Endothelial cell of umbilical vein (primary cell): ENCODE results near the gene TTC33. TPM values are rescaled to one million over a fixed set of nuclear protein-coding genes. Genes with fewer than 3 reads are reported as not detected.

Experiments
- BruUV-seq: library from RNA; stranded (reverse); fragments of 400-500 nt; replicated peaks from 2 replicates; lab custom pipeline; 2021; lab: Mats Ljungman, UMichigan
- CTCF ChIA-PET: fragments of 300-600, 350-600 bp; sonication (Branson Sonifier 250); formaldehyde crosslinking; loops from one replicate; lab custom pipeline; 2021; ENCODE audit warnings: antibody characterized with exemption, inconsistent platforms; lab: Charles Lee
- POLR2A ChIA-PET: fragments of 300-600, 350-600 bp; sonication (Branson Sonifier 250); formaldehyde crosslinking; loops from one replicate; lab custom pipeline; 2021; ENCODE audit warnings: antibody characterized with exemption, inconsistent platforms; lab: Charles Lee
- DNase-seq: peaks from one replicate; pipeline ENCODE4 v3.0.0-alpha.2; 2011; ENCODE audit warnings: low read depth, low spot score
- FAIRE-seq: peaks from 2 replicates; lab custom pipeline; 2011; peaks lifted over from hg19 to GRCh38; lab: Jason Lieb, UNC
- H2AFZ ChIP-seq: 2 replicates; pipeline ENCODE4 v1.6.0; 2012; ENCODE audit warnings: low read depth, low read length, control low read depth, inconsistent platforms
- H3K27ac ChIP-seq: 2 replicates; pipeline ENCODE4 v1.5.1; 2011; ENCODE audit warnings: low read depth, mild to moderate bottlenecking, control low read depth, low read length, moderate library complexity; ENCODE audit not compliant: insufficient read depth
- H3K27me3 ChIP-seq, 2 experiments: 2 replicates each; pipeline versions ENCODE4 v1.6.0 to v1.6.1; 2011; ENCODE audit warnings: low read length in 2 of 2, mixed read lengths in 1 of 2; ENCODE audit not compliant: control insufficient read depth in 2 of 2, insufficient read depth in 2 of 2
- H3K36me3 ChIP-seq, 2 experiments: 2 replicates in 1 of 2; 3 replicates in 1 of 2; pipeline ENCODE4 v1.5.1; 2011; ENCODE audit warnings: low read length in 2 of 2, mild to moderate bottlenecking in 1 of 2, moderate library complexity in 1 of 2; ENCODE audit not compliant: control insufficient read depth in 2 of 2, insufficient read depth in 2 of 2; ENCODE audit errors: extremely low read depth in 1 of 2
- H3K4me1 ChIP-seq: 3 replicates; pipeline ENCODE4 v1.5.1; 2011; ENCODE audit warnings: mild to moderate bottlenecking, low read length; ENCODE audit not compliant: control insufficient read depth, insufficient read depth; ENCODE audit errors: extremely low read depth
- H3K4me2 ChIP-seq: 2 replicates; pipeline ENCODE4 v1.6.1; 2011; ENCODE audit warnings: low read length, control low read depth, mixed read lengths; ENCODE audit not compliant: insufficient read depth
- H3K4me3 ChIP-seq, 3 experiments: fragments of 200-600 bp in 1 of 3; sonication (generic), shearing (Covaris generic) in 1 of 3; replicated peaks in 1 of 3; 2 replicates each; pipeline ENCODE4 v1.5.1; 2011 to 2016; ENCODE audit warnings: control low read depth in 3 of 3, low read length in 3 of 3, mild to moderate bottlenecking in 2 of 3, inconsistent platforms in 1 of 3, low read depth in 1 of 3, moderate library complexity in 1 of 3; ENCODE audit not compliant: insufficient read depth in 1 of 3
- H3K79me2 ChIP-seq: 2 replicates; pipeline ENCODE4 v1.6.0; 2012; ENCODE audit warnings: low read length, inconsistent platforms; ENCODE audit not compliant: control insufficient read depth, insufficient read depth
- H3K9ac ChIP-seq: replicated peaks from 2 replicates; pipeline ENCODE3; 2011; ENCODE audit warnings: low read length, control low read depth; ENCODE audit not compliant: insufficient read depth; ENCODE audit errors: extremely low read depth
- H3K9me1 ChIP-seq: replicated peaks from 3 replicates; pipeline ENCODE4 v1.6.0; 2011; ENCODE audit warnings: mild to moderate bottlenecking, low read length; ENCODE audit not compliant: control insufficient read depth, insufficient read depth; ENCODE audit errors: extremely low read depth
- H3K9me3 ChIP-seq: replicated peaks from 2 replicates; pipeline ENCODE4 v1.5.1; 2012; ENCODE audit warnings: low read length, inconsistent platforms; ENCODE audit not compliant: control insufficient read depth, insufficient read depth
- H4K20me1 ChIP-seq: replicated peaks from 2 replicates; pipeline ENCODE3; 2011; ENCODE audit warnings: mild to moderate bottlenecking, low read length; ENCODE audit not compliant: control insufficient read depth, insufficient read depth; ENCODE audit errors: extremely low read depth
- EZH2 ChIP-seq: IDR thresholded peaks from 2 replicates; pipeline ENCODE4 v1.6.1; 2012; ENCODE audit warnings: borderline replicate concordance, low read depth, mild to moderate bottlenecking, moderate library complexity, low read length, inconsistent platforms; ENCODE audit not compliant: severe bottlenecking
- FOS ChIP-seq: IDR thresholded peaks from 2 replicates; pipeline ENCODE4 v1.6.1; 2011; ENCODE audit warnings: mild to moderate bottlenecking, low read length, moderate library complexity, borderline replicate concordance; ENCODE audit not compliant: insufficient read depth
- GATA2 ChIP-seq: IDR thresholded peaks from 2 replicates; pipeline ENCODE4 v1.7.0; 2011; ENCODE audit warnings: low read depth, mild to moderate bottlenecking, moderate library complexity, mixed read lengths, low read length; ENCODE audit not compliant: insufficient read length, insufficient read depth
- JUN ChIP-seq: IDR thresholded peaks from 2 replicates; pipeline ENCODE4 v1.6.1; 2011; ENCODE audit warnings: borderline replicate concordance, low read depth; ENCODE audit not compliant: insufficient read length, insufficient read depth
- MYC ChIP-seq: IDR thresholded peaks from one replicate; pipeline ENCODE4 v1.6.1; 2011; ENCODE audit warnings: mild to moderate bottlenecking, low read depth, low read length
- POLR2A ChIP-seq: IDR thresholded peaks from 2 replicates; pipeline ENCODE4 v1.6.1; 2012; ENCODE audit warnings: low read depth, mild to moderate bottlenecking, control low read depth, low read length
- POLR2AphosphoS5 ChIP-seq: IDR thresholded peaks from 2 replicates; pipeline ENCODE4 v1.6.1; 2012; ENCODE audit warnings: low read depth, mild to moderate bottlenecking, control low read depth, low read length, moderate library complexity; ENCODE audit not compliant: insufficient read depth
- dilution Hi-C: fragments of 300-500 bp; cut with MboI; formaldehyde crosslinking; loops from one replicate; pipeline ENCODE4 v1.15.0; 2019; ENCODE audit warnings: low sequenced_read_pairs; ENCODE audit not compliant: extremely low pct_ligation_motif_present
- intact Hi-C: fragments of 100-400 bp; cut with micrococcal nuclease; formaldehyde crosslinking; loops from one replicate; pipeline ENCODE4 v1.10.0; 2022
- polyA plus RNA-seq, 4 experiments: library from polyadenylated mRNA; depleted of rRNA in 3 of 4; stranded (reverse) in 3 of 4; unstranded in 1 of 4; fragments of >200 nt; gene quantifications; 2 replicates each; pipeline versions ENCODE4 v1.2.1 to v1.2.3, GENCODE V29; 2011 to 2012; ENCODE audit warnings: missing spikeins in 1 of 4
- total RNA-seq: library from RNA; stranded (reverse); gene quantifications from 2 replicates; pipeline ENCODE4 v1.2.3, GENCODE V29; 2021
- TF ChIP-seq, protein P1 (sequence below): IDR thresholded peaks from 2 replicates; pipeline ENCODE4 v1.6.1; 2011; ENCODE audit not compliant: insufficient read depth, insufficient read length
- TF ChIP-seq, protein P2 (sequence below), 2 donors: IDR thresholded peaks; 1 replicate in 1 of 2; 2 replicates in 1 of 2; pipeline ENCODE4 v1.5.1; 2011; ENCODE audit warnings: low read length in 2 of 2, mild to moderate bottlenecking in 2 of 2, moderate library complexity in 2 of 2, control low read depth in 1 of 2, inconsistent platforms in 1 of 2, low read depth in 1 of 2; ENCODE audit not compliant: insufficient read depth in 1 of 2; ENCODE audit errors: extremely low read depth in 1 of 2

Gene TTC33
- total and polyA plus RNA-seq, 2 donors (not counting 3 experiments of a cell fraction or from before 2014, with no cell fraction given): 2.2 to 11.7 TPM

DNA sequence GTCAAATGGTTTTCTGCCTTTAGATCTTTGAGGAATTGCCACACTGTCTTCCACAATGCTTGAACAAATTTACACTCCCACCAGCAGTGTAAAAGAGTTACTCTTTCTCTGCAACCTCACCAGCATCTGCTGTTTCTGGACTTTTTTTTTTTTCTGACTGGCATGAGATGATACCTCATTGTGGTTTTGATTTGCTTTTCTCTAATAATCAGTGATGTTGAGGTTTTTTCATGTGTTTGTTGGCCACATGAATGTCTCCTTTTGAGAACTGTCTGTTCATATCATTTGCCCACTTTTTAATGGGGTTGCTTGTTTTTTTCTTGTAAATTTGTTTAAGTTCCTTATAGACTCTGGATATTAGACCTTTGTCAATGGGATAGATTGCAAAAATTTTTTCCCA, 205.3 kb downstream of the TTC33 start:
- Histone ChIP-seq H3K79me2 (no peaks in the 10 kb centered on the region), H3K36me3 (no peaks in the 10 kb centered on the region), H3K27me3 (no peaks in the 10 kb centered on the region), H3K4me1 (peaks cover 25% of the 10 kb centered on the region), H3K9me3 (no peaks in the 10 kb centered on the region), H3K4me2 (no peak overlapping the region), H3K4me3 (no peak overlapping the region), H3K27ac (no peak overlapping the region), H4K20me1 (no peaks in the 10 kb centered on the region), H3K9me1 (no peaks in the 10 kb centered on the region), H2AFZ (no peak overlapping the region), H3K9ac (no peak overlapping the region)
- dilution Hi-C loops (no loop called here), intact Hi-C loops (loop anchor here (5.0 to 10.0 kb wide), 2 partner anchors 506 to 603 kb away; no protein-coding TSS in a partner anchor)
- ChIA-PET CTCF (no interaction called here), POLR2A (no interaction called here)
- DNase-seq (no peak), FAIRE-seq (no peak)
- no TSS peak for BruUV-seq
- TF ChIP-seq GATA2: no peak
- no peak for TF ChIP-seq FOS
- TF ChIP-seq, protein P1, sequence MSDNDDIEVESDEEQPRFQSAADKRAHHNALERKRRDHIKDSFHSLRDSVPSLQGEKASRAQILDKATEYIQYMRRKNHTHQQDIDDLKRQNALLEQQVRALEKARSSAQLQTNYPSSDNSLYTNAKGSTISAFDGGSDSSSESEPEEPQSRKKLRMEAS: no peak
- TF ChIP-seq, protein P2, sequence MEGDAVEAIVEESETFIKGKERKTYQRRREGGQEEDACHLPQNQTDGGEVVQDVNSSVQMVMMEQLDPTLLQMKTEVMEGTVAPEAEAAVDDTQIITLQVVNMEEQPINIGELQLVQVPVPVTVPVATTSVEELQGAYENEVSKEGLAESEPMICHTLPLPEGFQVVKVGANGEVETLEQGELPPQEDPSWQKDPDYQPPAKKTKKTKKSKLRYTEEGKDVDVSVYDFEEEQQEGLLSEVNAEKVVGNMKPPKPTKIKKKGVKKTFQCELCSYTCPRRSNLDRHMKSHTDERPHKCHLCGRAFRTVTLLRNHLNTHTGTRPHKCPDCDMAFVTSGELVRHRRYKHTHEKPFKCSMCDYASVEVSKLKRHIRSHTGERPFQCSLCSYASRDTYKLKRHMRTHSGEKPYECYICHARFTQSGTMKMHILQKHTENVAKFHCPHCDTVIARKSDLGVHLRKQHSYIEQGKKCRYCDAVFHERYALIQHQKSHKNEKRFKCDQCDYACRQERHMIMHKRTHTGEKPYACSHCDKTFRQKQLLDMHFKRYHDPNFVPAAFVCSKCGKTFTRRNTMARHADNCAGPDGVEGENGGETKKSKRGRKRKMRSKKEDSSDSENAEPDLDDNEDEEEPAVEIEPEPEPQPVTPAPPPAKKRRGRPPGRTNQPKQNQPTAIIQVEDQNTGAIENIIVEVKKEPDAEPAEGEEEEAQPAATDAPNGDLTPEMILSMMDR (IDR thresholded peaks at IDR 0.05; ENCODE audit: extremely low read depth in 1 of 2, insufficient read depth in 1 of 2, low read depth in 1 of 2, low read length in 2 of 2): no peak
- TF ChIP-seq EZH2: no peak
- no peak for TF ChIP-seq MYC
- no peak for TF ChIP-seq JUN
- TF ChIP-seq POLR2AphosphoS5: no peak
- no peak for TF ChIP-seq POLR2A
